Measurements from ENCODE around the gene TBCEL.

The TBCEL gene

DNA sequence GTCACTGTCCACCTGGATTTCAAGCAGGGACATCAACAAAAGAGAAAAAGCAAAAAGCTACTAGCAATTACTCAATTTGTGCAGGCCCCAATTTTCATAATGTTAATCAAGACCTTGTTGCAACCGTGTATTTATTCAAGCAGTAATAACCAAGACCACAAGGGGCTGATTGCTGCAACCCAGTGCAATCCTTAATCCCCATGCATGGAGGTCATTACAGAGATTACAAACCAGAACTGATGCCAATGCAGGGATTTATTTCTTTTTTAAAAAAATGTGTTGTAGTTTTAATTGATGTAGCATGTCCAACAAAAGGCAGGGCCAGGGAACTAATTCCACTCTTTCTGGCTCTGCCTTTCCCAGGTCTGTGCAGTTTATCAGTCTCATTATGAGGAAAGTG, 95.5 kb downstream of the TBCEL start:
- H2AFZ ChIP-seq (ENCODE audit: low read depth, low read length), result no peak overlapping the region
- ATAC-seq (ENCODE audit: insufficient read depth, low read depth), result no peak

DNA sequence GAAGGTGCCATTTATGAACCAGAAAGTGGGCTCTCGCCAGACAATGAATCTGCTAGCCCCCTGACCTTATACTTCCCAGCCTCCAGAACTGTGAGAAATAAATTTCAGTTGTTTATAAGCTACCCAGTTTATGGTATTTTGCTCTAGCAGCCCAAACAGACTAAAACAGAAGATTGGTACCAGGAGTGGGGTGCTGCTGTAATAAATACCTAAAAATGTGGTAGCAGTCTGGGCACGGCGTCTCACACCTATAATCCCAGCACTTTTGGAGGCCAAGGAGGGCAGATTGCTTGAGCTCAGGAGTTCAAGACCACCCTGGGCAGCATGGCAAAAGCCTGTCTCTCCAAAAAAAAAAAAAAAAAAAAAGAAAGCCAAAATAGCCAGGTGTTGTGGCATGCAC, 98.4 kb downstream of the TBCEL start:
- Histone ChIP-seq H3K27ac (ENCODE audit: low read length) (no peak overlapping the region), H3K4me2 (ENCODE audit: insufficient read depth, low read length) (no peak overlapping the region), H3K4me3 (ENCODE audit: low read depth in 1 of 2, low read length in 2 of 2) (no peak overlapping the region), H3K79me2 (ENCODE audit: insufficient read depth, low read length) (no peaks in the 10 kb centered on the region), H3K9me3 (ENCODE audit: insufficient read depth, low read length, severe bottlenecking) (peaks cover 7% of the 10 kb centered on the region), H3K36me3 (ENCODE audit: insufficient read depth, low read length) (no peaks in the 10 kb centered on the region), H3K9ac (ENCODE audit: low read depth, low read length) (no peak overlapping the region), H4K20me1 (ENCODE audit: insufficient read depth, low read length) (no peaks in the 10 kb centered on the region), H3K27me3 (ENCODE audit: insufficient read depth, low read length, poor library complexity) (peaks cover 14% of the 10 kb centered on the region), H3K4me1 (ENCODE audit: insufficient read depth, low read length) (no peaks in the 10 kb centered on the region), H2AFZ (ENCODE audit: low read depth, low read length) (no peak overlapping the region)
- no peak for ATAC-seq (ENCODE audit: insufficient read depth, low read depth)
- no peak for DNase-seq
- TF ChIP-seq, protein P1, sequence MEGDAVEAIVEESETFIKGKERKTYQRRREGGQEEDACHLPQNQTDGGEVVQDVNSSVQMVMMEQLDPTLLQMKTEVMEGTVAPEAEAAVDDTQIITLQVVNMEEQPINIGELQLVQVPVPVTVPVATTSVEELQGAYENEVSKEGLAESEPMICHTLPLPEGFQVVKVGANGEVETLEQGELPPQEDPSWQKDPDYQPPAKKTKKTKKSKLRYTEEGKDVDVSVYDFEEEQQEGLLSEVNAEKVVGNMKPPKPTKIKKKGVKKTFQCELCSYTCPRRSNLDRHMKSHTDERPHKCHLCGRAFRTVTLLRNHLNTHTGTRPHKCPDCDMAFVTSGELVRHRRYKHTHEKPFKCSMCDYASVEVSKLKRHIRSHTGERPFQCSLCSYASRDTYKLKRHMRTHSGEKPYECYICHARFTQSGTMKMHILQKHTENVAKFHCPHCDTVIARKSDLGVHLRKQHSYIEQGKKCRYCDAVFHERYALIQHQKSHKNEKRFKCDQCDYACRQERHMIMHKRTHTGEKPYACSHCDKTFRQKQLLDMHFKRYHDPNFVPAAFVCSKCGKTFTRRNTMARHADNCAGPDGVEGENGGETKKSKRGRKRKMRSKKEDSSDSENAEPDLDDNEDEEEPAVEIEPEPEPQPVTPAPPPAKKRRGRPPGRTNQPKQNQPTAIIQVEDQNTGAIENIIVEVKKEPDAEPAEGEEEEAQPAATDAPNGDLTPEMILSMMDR (IDR thresholded peaks at IDR 0.05; ENCODE audit: borderline replicate concordance, extremely low read depth, low read length, poor library complexity, severe bottlenecking), result no peak
- no peak for TF ChIP-seq EZH2 (IDR thresholded peaks at IDR 0.05; ENCODE audit: borderline replicate concordance, low read depth, low read length, severe bottlenecking)

More for the DNA sequence above, 95.5 kb downstream of the TBCEL start:
- TF ChIP-seq, protein P1 (IDR thresholded peaks at IDR 0.05; ENCODE audit: borderline replicate concordance, extremely low read depth, low read length, poor library complexity, severe bottlenecking), result no peak
- TF ChIP-seq EZH2 (IDR thresholded peaks at IDR 0.05; ENCODE audit: borderline replicate concordance, low read depth, low read length, severe bottlenecking), result no peak
- Histone ChIP-seq H3K27ac (ENCODE audit: low read length) (no peak overlapping the region), H3K36me3 (ENCODE audit: insufficient read depth, low read length) (no peaks in the 10 kb centered on the region), H4K20me1 (ENCODE audit: insufficient read depth, low read length) (no peaks in the 10 kb centered on the region), H3K9ac (ENCODE audit: low read depth, low read length) (no peak overlapping the region), H3K79me2 (ENCODE audit: insufficient read depth, low read length) (no peaks in the 10 kb centered on the region), H3K4me3 (ENCODE audit: low read depth in 1 of 2, low read length in 2 of 2) (no peak overlapping the region), H3K4me2 (ENCODE audit: insufficient read depth, low read length) (no peak overlapping the region), H3K9me3 (ENCODE audit: insufficient read depth, low read length, severe bottlenecking) (peaks cover 7% of the 10 kb centered on the region), H3K4me1 (ENCODE audit: insufficient read depth, low read length) (no peaks in the 10 kb centered on the region), H3K27me3 (ENCODE audit: insufficient read depth, low read length, poor library complexity) (peaks cover 14% of the 10 kb centered on the region)
- DNase-seq, result no peak

DNA sequence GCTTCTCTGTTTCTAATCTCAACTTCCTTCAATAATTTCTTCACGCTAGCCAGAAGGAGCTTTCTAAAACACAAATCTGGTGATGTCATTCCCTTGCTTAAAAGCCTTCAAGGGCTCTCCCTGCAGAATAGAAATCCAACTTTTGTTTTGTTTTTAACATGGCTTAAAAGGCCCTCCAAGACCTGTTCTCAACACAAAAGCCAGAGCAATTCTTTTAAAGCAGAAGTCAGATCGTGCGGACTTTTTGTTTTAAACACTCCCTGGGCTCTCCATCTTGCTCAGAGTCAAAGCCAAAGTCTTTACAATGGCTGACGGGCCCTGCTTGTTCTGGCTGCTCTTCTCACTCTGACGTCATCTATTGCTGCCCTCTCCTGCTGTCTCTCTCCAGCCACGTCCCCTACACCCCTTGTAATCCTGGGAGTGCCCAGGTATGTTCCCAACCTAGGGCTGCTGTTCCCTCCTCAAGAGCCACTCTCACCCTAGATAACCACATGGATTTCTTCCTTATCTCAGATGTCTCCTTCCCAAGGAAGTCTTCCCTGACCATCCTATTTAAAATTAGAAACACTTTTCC, 99.7 kb downstream of the TBCEL start:
- no peak overlapping the region for H3K4me3 ChIP-seq (ENCODE audit: low read depth in 1 of 2, low read length in 2 of 2)

More for the DNA sequence above, 99.7 kb downstream of the TBCEL start:
- H3K27ac ChIP-seq (ENCODE audit: low read length), result no peak overlapping the region
- H3K9me3 ChIP-seq (ENCODE audit: insufficient read depth, low read length, severe bottlenecking), result peaks cover 7% of the 10 kb centered on the region
- H3K27me3 ChIP-seq (ENCODE audit: insufficient read depth, low read length, poor library complexity), result peaks cover 9% of the 10 kb centered on the region
- H2AFZ ChIP-seq (ENCODE audit: low read depth, low read length), result no peak overlapping the region
- H3K79me2 ChIP-seq (ENCODE audit: insufficient read depth, low read length), result no peaks in the 10 kb centered on the region
- ATAC-seq (ENCODE audit: insufficient read depth, low read depth), result no peak
- no peak overlapping the region for H3K9ac ChIP-seq (ENCODE audit: low read depth, low read length)
- H3K36me3 ChIP-seq (ENCODE audit: insufficient read depth, low read length), result no peaks in the 10 kb centered on the region
- no peak for DNase-seq
- no peak overlapping the region for H3K4me2 ChIP-seq (ENCODE audit: insufficient read depth, low read length)
- no peak for TF ChIP-seq EZH2 (IDR thresholded peaks at IDR 0.05; ENCODE audit: borderline replicate concordance, low read depth, low read length, severe bottlenecking)
- TF ChIP-seq, protein P1 (IDR thresholded peaks at IDR 0.05; ENCODE audit: borderline replicate concordance, extremely low read depth, low read length, poor library complexity, severe bottlenecking), result no peak
- H3K4me1 ChIP-seq (ENCODE audit: insufficient read depth, low read length), result no peaks in the 10 kb centered on the region
- no peaks in the 10 kb centered on the region for H4K20me1 ChIP-seq (ENCODE audit: insufficient read depth, low read length)
